HTERT RPE-1 (cell line): ENCODE results near the gene BTNL3.
"Not testable (repeated sequence)": the region's sequence is repeated elsewhere in the genome, so short reads cannot be mapped to it uniquely, and the experiment has no call there.

Experiments
- in situ Hi-C: fragments of 300-500 bp; cut with MboI; formaldehyde crosslinking; loops from 4 replicates; pipeline ENCODE4 v1.14.3; 2020; ENCODE audit warnings: low sequenced_read_pairs

Gene BTNL3, protein sequence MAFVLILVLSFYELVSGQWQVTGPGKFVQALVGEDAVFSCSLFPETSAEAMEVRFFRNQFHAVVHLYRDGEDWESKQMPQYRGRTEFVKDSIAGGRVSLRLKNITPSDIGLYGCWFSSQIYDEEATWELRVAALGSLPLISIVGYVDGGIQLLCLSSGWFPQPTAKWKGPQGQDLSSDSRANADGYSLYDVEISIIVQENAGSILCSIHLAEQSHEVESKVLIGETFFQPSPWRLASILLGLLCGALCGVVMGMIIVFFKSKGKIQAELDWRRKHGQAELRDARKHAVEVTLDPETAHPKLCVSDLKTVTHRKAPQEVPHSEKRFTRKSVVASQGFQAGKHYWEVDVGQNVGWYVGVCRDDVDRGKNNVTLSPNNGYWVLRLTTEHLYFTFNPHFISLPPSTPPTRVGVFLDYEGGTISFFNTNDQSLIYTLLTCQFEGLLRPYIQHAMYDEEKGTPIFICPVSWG

DNA sequence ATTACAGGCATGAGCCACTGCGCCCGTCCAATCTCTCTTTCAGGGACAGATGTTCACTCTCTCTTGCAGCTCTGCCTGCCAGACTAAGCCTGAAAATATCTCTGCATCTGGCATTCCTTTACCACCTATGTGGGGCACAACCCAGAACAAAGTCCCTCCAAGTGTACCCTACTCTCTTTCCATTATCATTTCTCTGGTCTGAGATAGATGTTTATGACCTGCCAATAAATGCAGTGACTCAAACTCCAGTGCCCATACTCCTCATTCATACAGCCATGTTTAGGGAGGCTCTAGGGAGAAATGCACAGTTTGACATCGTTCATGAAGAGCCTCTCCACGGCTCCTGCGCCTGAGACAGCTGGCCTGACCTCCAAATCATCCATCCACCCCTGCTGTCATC, at the start of gene BTNL3:
Gene BTNL3 (plus strand): TSS at position 255 of the 400 bp plus-strand sequence. CDS start 183 bp downstream, outside the sequence.
- in situ Hi-C loops = no loop called here

DNA sequence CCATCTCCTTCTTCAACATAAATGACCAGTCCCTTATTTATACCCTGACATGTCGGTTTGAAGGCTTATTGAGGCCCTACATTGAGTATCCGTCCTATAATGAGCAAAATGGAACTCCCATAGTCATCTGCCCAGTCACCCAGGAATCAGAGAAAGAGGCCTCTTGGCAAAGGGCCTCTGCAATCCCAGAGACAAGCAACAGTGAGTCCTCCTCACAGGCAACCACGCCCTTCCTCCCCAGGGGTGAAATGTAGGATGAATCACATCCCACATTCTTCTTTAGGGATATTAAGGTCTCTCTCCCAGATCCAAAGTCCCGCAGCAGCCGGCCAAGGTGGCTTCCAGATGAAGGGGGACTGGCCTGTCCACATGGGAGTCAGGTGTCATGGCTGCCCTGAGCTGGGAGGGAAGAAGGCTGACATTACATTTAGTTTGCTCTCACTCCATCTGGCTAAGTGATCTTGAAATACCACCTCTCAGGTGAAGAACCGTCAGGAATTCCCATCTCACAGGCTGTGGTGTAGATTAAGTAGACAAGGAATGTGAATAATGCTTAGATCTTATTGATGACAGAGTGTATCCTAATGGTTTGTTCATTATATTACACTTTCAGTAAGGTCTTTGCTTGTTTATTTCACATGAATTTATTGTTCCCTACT, 38.2 kb upstream of the BTNL3 start:
- in situ Hi-C loops = no loop called here

DNA sequence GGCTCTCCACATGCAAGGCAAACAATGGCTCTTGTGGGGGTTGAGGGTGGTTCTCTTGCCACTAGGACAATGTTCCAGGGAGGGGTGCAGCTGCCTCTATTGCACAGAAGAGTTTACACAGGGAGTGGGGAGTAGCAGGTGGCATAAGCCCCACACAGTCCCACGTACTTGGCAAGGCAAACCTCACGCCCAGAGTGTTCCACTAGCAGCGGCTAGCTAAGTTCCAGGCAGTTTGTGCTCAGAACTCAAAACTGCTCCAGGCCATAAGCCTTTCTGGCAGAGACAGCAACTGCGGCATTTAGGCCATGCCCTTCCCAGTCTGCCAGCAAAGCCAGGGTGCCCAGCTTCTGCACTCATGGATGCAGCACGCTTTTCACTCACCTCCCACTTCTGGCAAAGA, 29.0 kb upstream of the BTNL3 start:
- in situ Hi-C loops = no loop called here

DNA sequence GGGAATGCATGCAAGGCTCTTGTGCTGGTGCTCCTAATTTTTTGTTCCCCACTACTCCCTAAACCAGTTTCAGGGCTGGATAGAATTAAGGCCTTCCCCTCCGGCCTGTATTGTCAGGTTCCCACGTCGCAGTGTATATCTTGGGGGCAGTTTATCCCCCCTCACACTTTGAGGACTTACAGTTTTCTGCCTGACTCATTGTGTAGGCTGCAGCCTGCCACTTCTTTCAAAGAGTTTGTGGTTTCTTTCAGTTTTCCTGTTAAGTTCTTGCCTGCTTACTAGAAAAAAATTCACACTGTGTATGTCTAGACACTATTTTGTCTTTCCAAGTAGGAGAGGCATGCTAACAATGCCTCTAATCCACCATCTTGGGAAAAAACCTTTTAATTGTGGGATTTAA, 28.4 kb upstream of the BTNL3 start:
- in situ Hi-C loops = no loop called here

DNA sequence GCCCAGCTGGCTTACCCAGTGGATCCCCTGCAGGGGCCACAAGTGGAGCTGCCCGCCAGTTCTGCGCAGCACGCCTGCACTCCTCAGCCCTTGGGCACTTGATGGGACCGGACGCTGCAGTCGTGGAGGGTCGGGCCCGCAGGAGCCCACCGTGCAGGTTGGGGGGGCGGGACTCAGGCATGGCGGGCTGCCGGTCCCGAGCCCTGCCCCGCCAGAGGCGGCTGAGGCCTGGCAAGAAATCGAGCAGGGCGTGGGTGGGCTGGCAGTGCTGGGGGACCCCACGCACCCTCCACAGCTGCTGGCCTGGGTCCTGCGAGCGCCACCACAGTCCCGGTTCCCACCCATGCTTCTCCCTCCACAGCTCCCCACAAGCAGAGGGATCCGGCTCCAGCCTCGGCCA, 19.2 kb upstream of the BTNL3 start:
- in situ Hi-C loops = no loop called here

DNA sequence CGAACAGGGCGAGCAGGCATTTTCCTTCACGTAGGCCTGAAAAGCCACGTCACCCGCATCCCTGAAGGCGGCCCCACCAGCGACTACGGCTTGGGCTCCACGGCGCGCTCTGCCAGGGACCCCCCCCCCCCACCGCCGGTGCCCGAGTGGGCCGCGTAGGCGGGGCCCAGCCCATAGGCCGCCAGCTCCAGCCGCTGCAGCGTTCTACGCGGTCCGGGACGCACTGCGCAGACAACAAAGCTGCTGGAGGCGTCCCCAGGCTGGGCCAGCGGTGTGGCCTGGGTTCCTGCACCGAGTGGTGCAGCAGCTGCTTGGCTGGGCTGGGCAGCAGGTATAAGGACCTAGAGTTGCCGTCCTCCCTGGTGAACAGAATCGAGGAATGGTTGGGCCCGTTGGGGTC, 18.3 kb upstream of the BTNL3 start:
- in situ Hi-C loops = no loop called here

DNA sequence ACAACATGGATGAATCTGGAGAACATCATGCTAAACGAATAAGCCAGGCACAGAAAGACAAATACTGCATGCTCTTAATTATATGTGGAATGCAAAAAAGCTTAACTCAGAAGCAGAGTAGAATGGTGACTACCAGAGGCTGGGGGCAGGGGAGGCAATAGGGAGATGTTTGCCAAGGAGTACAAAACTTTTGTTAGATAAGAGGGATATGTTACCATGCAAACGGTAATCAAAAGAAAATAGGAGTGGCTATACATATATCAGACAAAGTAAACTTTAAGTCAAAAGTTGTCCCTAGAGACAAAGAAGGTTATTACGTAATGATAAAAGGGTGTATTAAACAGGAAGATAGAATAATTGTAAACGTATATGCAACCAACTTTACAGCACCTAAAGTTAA, 17.8 kb upstream of the BTNL3 start:
- in situ Hi-C loops = no loop called here

DNA sequence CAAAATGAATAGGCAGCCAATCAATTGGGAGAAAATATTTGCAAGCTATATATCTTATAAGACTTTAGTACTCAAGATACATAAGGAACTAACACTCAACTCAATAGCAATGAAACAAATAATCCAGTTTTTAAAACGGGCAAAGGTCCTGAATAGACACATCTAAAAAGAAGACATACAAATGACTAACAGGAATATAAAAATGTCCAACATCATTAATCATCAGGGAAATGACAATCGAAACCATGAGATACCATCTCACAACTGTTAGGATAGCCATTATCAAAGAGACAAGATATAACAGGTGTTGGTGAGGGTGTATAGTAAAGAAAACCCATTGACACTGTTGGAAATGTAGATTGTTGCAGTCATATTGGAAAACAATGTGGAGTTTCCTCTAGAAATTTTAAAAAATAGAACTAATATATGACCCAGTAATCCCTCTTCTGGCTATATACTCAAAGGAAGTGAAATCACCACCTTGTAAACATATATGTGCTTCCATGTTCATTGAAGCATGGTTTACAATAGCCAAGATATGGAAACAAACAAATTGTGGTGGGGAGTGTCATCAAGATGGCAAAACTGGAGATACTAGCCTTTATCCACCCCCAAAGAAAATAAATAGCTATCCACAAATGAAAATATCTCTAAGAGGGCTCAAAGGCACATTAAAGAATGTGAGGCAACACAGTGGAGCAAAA, 13.9 kb upstream of the BTNL3 start:
- in situ Hi-C loops = no loop called here

DNA sequence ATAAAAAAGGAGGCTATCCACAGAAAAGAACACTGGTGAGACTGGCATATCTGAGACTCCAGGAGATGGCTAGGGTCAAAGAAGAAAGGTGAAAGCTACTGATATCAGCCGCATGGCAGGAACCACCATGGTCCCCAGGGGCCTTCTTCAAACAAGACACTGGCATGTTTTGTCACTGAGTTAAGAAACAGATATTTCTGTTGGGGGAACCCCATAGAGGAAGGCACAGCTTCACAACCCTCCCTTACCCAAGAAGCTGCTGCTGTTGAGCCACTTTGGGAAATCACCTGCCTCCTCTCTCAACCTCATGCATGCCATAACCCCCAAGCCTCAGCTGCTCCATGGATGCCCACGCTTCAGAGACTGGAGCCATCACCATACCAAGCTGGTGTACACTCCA, 13.3 kb upstream of the BTNL3 start:
- in situ Hi-C loops = no loop called here

DNA sequence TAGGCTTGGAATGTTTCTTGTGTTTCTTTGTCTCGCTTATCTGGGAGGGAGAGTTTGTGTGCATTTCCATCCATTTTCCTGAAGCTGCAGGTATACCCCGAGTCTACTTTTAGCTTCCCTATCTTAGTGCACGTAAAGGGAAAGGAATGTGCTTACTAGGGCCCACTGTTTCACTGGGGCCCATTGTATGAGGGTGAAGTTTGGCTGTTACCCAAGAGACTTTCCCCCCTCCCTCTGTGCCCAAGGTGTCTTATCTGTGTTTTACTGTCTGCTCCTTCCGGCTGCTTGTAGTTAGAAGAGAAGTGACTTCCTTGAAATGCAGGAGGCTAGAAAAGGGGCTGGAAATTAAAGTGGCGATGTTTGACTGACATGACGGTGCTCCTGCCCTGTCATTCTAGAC, 12.1 kb upstream of the BTNL3 start:
- in situ Hi-C loops = no loop called here

DNA sequence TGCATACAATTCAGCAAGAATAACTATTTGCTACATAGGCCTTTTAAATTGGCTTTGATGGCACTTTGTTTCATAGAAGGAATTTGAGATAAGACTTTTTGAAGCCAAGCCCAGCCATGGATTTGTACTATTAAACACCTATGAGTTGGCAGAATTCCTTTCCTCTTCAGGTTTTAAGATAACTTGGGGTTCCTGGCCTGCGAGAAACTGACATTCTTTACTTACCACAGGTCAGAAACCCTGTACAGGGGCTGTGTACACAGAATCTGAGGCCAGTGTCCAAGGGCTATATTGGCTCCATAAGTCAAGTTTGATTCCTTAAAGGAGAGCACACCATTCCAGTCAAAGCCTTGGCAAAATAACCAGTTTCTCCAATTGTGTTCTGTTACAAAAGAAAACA, 10.8 kb upstream of the BTNL3 start:
- in situ Hi-C loops = no loop called here

DNA sequence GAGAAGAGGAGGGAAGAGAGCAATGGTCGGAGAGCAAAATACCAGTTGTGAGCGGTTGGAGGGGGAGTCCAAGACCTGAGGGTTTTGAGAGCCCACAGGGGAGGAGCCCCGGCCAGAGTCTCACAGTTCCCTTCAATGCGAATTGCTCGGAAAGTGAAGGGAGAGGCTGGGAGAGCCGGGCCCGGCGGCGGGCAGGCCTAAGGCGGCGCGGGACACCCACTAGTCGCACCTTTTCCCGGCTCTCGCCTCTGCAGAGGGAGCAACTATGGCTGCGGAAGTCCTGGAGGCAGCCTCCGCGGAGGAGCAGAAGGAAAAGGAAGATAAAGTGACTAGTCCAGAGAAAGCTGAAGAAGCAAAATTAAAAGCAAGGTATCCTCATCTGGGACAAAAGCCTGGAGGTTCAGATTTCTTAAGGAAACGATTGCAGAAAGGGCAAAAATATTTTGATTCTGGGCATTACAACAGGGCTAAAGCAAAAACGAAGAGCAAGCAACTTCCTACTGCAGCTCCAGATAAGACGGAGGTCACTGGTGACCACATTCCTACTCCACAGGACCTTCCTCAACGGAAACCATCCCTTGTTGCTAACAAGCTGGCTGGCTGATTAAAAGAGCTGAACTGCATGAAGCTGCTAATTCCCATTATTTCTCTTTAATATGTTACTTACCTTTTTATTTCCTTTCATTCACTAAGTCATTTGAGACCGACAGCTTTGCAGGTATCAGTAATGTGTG, 6.5 kb upstream of the BTNL3 start:
- in situ Hi-C loops = no loop called here

DNA sequence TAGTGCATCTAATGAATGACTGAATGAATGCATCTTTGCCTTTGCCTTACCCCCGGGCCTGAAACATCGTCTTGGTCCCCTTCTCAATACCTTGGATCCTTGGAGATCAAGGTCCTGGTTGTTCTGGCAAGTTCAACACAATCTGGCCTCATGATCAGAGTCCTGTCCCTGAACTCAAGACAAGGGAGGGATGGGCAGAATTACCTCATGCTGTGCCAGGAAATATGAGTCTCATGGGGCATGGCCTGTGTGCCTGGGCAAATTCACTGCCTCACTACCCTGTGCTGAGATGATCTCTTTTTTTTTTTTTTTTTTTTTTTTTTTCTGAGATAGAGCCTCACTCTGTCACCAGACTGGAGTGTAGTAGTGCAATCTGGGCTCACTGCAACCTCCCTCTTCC, 630 bp upstream of the BTNL3 start:
- in situ Hi-C loops = no loop called here

DNA sequence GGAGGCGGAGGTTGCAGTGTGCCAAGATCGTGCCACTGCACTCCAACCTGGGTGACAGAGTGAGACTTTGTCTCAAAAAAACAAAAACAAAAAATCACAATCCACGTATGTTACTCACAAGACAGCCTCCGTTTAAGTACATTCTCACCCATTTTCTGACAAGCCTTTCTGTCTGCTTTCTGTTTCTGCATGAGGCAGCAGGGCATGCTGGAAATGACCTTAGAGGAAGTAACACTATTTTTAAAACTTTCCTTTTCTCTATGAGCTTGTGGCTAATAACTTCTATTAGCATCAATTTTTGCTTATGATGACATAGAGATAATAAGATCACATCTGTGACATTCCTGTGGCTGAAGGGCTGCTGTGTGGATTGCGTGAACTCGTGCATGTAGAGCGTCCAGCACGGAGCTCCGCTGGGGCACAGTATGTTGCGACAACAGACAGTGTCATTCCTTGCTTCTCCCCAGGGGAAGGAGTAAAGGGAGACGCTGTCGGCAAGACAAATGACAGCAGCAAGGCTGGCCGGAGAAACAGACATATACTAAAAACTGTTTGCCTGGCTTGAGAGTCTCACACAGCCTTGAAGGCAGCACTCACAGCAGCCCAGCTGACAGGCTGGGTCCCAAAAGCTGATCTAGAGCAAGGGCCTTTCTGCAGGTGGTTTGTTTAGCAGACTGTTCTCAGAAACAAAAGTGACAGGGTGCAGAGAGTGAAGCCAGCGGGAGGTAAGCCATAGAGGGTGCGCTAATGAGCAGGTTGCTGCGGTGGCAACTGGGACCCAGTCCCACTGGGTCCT, 1.6 kb downstream of the BTNL3 start:
- in situ Hi-C loops = no loop called here

DNA sequence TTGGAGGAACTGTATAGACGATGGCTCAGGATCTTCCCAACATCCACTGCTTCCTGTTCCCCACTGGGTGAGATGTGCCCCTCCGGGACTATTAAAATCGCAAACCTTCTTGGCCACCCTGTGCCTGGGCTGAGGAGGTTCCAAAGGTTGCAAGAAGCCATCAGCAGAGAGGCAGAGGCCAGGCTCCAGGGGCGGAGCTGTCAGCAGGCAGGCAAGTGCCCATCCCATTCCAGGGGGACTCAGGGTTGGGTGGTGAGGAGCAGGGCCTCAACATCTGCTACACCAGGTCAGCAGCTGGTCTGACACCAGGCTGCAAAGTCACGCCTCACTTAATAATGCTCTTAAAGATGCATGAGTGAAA, 2.2 kb downstream of the BTNL3 start:
- in situ Hi-C loops = no loop called here

DNA sequence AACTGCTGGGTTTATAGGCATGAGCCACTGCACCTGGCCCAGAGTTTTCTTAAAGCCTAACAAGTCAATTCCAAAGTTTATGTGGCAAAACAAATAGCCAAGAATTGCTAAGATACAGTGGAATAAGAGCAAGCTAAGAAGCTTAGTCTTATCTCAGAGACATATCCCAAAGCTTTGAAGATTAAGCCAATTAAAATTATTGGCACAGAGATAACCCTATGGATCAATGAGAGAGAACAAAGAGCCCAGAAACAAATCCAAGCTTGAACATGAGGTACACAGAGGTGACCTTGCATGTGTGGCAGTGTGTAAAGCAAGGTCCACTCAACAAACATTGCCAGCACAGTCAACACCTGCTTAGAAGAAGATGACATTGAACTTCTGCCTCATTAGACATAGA, 13.3 kb downstream of the BTNL3 start:
- in situ Hi-C loops = no loop called here

DNA sequence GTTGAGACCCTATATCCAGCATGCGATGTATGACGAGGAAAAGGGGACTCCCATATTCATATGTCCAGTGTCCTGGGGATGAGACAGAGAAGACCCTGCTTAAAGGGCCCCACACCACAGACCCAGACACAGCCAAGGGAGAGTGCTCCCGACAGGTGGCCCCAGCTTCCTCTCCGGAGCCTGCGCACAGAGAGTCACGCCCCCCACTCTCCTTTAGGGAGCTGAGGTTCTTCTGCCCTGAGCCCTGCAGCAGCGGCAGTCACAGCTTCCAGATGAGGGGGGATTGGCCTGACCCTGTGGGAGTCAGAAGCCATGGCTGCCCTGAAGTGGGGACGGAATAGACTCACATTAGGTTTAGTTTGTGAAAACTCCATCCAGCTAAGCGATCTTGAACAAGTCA, 17.1 kb downstream of the BTNL3 start:
- in situ Hi-C loops = no loop called here

DNA sequence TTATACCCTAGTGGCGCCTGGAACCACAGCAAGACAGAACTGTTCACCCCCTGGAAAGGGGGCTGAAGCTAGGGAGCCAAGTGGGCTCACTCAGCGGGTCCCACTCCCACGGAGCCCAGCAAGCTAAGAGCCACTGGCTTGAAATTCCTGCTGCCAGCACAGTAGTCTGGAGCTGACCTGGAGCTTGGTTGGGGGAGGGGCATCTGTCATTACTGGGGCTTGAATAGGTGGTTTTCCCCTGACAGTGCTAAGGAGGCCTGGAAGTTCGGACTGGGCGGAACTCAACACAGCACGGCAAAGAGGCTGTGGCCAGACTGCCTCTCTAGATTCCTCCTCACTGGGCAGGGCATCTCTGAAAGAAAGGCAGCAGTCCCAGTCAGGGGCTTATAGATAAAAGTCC, 19.5 kb downstream of the BTNL3 start:
- in situ Hi-C loops = no loop called here

DNA sequence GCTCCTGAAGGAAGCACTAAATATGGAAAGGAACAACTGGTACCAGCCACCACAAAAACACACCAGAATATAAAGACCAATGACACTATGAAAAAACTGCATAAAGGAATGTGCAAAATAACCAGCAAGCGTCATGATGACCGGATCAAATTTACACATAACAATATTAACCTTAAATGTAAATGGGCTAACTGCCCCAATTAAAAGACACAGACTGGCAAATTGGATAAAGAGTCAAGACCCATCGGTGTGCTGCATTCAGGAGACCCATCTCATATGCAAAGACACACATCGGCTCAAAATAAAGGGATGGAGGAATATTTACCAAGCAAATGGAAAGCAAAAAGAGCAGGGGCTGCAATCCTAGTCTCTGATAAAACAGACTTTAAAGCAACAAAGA, 21.4 kb downstream of the BTNL3 start:
- in situ Hi-C loops = not testable (repeated sequence)

DNA sequence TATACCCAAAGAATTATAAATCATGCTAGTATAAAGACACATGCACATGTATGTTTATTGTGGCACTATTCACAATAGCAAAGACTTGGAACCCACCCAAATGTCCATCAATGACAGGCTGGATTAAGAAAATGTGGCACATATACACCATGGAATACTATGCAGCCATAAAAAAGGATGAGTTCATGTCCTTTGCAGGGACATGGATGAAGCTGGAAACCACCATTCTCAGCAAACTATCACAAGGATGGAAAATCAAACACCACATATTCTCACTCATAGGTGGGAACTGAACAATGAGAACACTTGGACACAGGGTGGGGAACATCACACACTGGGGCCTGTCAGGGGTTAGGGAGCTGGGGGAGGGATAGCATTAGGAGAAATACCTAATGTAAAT, 26.0 kb downstream of the BTNL3 start:
- in situ Hi-C loops = not testable (repeated sequence)
